Measurements from ENCODE around the gene PDE2A.

The PDE2A gene

GRCh38 chr11:72606748-72607468 is 67.3 kb downstream of the PDE2A start:
- no peak for DNase-seq

- DNase-seq, result no peak
Observed at GRCh38 chr11:72605973-72606747, 68.1 kb downstream of the PDE2A start.

- DNase-seq, result no peak
Observed at GRCh38 chr11:72604256-72604655, 70.0 kb downstream of the PDE2A start.

GRCh38 chr11:72602250-72602904 is 71.8 kb downstream of the PDE2A start:
- DNase-seq, result no peak

DNA sequence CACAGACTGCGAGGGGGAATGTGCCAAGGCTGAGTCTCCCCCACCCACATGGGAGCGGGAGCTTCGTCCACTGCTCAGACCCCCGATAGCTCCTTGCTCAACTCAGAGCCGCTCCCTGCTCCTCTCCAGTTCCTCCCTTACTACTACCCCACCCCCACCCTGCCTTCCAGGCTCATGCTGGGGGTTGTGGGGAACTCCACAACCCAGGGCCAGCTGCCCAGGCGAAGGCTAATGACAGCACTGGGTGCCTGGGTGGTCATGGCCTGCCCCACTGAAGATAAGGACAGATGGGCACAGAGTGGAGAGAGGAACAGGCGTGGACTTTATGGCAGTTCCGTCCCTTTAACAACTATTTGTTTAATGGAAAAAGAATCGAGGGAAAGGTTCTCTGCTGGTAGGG is 73.7 kb downstream of the PDE2A start:
- DNase-seq, result no peak

GRCh38 chr11:72599325-72600117 is 74.7 kb downstream of the PDE2A start:
- DNase-seq, result no peak

DNA sequence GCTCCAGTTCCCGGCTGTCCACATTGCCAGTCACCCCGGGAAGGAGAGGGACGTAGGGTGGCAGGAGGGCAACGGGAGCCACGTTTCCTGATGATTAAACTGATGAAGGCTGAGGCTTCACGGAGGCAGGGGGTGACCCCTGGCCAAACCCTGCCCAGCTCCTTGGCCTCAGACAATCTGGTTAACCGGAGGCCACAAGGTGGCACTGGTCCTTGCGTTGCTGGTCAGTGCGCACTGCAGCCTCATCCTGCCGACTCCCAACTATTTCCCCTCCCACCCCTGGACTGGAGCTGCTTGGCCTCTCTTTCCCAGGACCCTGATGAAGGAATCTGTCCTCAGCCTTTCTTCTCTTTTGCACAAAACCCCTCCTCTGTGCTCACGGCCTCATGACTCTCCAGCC is 75.3 kb downstream of the PDE2A start:
- no peak for DNase-seq

GRCh38 chr11:72598466-72598865 is 75.8 kb downstream of the PDE2A start:
- DNase-seq, result no peak

- DNase-seq, result no peak
Observed at GRCh38 chr11:72597721-72598120, 76.5 kb downstream of the PDE2A start.

- no peak for DNase-seq
Observed at GRCh38 chr11:72595292-72595684, 78.9 kb downstream of the PDE2A start.

DNA sequence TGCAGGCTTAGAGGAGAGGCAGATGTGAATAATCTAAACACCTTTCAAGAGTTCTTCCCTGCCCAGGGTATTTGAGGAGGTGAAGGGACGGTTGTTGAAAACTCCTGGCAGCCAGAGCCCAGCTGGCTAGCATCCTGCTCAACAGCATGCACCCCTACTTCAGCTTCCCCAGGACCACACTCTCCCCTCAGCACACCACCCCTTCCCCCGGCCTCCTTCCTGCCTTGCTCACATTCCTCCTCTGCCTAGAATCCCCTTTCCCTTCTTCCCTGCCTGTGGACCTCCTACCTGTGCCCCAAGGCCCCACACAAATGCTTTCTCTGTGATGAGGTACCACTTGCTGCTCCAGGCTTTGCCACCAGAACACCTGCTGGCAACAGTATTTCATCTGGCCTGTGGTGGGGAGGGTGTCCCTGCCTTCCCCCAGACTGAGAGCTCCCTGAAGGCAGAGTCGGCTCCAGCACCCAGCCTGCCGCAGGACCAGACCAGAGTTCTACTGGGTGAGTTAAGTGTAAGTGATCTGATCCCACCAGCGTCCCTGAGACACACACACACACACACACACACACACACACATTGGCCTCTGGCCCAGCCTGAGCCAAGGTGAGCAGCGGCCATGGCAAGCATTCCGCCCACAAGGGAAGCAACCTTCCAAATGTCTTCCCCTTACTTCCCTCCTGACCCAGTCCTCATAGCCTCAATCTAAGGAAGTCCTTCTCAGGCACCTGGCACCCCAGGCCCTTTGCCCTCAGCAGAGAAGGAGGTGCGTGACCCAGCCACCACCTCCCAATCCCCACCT is 79.5 kb downstream of the PDE2A start:
- no peak for DNase-seq

DNA sequence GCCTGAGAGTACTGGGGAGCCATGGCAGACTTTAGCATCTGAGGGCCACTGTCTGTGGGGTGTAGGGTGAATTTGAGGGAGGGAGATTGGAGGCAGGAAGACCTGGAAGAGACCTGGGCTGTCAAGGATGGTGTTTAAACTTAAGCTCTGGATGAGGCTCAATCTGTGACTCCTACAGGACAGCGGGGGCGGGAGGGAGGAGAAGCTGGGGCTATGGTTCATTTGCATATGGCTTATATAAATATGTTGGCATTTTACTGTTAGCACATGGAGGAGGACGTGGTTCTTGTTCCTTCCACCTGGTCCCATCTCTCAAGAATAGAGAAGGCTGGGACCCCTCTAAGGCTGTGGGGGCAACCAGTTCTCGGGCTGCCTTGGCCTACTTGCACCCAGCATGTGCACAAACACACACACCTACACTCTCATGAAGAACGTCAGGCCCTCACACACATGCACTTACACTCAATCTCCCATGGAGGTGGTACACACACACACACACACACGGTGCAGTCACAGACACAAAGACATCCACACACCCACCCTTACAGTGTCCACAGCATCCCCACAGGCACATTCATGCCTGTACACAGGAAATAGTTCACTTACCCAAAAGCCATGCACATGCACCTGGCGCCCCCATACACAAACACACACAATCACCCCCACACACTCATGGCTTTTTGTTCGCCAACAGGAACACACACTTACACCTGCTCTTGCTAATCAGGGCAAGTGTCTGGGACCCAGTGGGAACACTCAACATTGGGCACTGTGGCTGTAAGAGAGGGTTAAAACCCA is 81.3 kb downstream of the PDE2A start:
- DNase-seq, result no peak

GRCh38 chr11:72591785-72592502 is 82.3 kb downstream of the PDE2A start:
- no peak for DNase-seq

GRCh38 chr11:72591023-72591422 is 83.2 kb downstream of the PDE2A start:
- DNase-seq, result no peak

GRCh38 chr11:72589802-72590761 is 84.1 kb downstream of the PDE2A start:
- no peak for DNase-seq

- no peak for DNase-seq
Observed at GRCh38 chr11:72588421-72589410, 85.5 kb downstream of the PDE2A start.

DNA sequence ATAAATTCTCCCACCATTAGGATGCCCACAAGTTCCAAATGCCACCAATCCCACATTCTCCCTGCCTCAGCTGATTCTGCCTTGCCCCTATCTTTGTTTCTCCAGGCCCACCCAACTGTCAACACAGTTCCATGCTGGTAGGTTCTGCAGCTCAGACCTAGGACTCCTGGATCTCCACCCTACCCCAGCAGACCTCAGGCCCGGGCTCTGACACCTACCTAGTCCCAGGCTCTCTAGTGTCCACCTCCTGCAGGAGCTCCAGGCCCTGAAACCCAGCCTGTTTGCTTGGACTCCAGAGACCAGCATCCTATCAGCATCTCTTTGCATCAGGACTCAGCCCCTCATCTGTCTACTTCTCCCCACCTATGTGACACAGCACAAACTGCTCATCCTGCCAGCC is 86.5 kb downstream of the PDE2A start:
- no peak for DNase-seq

All from GDM1 (cell line).